ENCODE measurements around the gene IER5L.

Gene IER5L

DNA sequence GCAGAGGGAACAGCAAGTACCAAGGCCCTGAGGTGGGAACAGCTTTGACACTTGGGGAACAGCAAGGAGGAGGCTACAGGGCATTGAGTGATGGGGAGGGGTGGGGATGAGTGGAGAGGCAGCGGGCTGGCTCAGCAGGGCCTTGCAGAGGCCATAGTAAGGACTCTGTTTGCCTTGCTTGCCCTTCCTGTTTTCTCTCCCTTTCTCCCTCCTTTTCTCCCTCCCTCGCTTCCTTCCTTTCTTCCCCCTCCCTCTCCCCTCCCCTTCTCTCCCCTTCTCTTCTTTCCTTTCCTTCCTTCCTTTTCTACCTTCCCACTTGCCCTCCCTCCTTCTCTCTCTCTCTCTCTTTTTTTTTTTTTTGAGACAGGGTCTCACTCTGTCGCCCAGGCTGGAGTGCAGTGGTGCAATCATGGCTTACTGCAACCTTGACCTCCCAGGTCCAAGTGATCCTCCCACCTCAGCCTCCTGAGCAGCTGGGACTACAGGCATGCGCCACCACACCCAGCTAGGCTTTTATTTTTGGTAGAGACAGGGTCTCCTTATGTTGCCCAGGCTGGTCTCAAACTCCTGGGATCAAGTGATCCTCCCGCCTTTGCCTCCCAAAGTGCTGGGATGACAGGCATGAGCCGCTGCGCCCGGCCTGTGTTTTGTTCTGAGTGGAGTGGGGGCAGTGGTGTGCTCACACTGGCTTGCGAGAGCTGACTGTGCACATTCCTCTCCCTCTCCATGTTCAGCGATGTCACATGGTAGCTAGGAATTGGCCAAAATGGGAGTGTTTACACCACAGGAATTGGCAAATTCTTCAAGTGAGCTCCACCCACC lies 17.1 kb downstream of the IER5L start:
- no peak for DNase-seq

DNA sequence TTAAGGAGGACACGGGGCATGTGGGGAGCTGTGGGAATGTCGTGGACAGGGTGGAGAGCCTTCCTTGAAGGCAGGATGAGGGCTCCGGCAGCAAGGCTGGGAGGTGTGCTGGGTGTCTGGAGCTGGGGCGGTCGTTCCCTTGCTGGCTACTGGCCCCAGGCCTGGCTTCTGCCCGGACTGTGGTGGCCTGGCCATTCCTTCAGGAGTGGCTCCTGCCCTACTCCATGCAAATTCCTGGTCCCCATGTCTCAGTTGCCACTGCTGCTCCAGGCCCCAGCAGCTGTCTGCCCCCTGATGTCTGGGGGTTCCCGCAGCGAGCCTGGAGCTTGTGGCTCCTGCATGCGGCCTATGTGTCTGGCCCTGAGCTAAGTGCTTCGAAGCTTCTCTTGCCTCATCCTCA lies 21.9 kb downstream of the IER5L start:
- DNase-seq, result no peak

DNA sequence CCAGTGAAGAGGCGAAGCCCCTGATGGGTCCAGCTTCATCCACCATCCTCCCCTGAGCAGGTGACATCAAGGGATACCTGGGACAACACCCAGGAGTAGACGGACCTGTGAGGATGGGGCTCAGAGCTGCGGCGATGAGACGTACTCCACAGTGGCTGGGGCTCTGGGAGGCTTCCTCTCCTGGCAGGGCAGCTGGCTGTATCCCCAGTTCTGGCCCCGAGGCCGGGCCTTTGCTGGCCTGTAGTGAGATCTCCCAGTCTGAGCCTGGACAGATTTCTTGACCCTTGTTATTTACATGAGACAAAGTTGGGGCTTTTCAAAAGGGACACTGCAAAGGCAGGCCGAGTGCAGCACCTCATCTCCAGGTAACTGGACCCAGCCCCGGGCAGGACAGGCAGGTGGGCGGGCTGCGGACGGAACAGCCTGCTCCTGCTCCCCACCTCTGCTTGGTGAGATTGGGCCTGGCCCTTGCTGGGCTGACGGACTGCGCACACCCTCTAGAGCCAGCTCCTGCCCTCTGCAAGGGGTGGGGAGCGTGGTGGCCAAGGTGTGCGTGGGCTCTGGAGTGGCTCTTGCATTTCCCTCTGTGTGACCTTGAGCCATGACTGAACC lies 23.1 kb downstream of the IER5L start:
- DNase-seq, result no peak

DNA sequence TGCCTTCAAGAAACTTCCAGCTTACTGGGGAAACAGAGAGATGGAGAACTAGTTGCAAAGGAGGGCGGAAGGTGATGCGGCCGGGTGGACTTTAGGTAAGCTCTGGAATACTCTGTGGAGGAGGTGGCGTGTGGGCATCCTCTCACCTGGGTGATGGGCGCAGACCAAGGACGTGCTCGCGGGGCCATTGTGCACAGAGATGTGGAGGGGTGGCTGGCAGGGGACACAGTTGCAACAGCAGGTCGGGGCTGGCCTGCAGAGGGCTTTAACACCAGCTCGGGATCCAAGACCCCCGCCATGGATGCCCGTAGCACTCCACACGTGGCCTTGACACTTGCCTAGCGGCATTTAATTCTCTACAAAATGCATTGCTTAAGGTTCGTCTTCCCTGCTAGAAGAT lies 26.6 kb downstream of the IER5L start:
- DNase-seq, result no peak

DNA sequence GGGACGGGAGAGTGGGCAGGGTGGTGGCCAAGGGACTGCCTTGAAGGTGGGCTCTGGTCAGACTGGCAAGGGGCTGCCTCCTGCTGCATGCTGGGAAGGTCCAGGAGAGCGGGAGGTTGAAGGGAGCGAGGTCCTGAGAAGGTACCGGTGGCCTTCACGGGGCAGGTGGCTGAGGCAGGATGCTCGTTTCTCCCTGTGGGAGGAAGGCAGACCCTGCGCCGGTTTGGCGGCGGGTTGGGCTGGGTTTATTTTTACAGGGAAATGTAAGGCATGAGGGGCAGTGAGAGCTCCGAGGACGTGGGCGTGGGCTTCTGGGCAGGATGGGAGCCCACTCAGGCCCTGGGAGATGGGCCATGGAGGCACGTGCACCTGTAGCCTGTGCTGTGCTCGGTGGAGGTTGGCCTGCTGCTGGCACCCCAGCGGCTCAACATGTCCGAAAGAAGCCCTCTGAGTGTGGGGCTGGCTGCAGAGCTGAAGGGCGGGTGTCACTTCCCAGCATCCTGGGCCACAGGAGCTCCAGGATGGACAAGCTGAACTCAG lies 27.3 kb downstream of the IER5L start:
- DNase-seq, result no peak

DNA sequence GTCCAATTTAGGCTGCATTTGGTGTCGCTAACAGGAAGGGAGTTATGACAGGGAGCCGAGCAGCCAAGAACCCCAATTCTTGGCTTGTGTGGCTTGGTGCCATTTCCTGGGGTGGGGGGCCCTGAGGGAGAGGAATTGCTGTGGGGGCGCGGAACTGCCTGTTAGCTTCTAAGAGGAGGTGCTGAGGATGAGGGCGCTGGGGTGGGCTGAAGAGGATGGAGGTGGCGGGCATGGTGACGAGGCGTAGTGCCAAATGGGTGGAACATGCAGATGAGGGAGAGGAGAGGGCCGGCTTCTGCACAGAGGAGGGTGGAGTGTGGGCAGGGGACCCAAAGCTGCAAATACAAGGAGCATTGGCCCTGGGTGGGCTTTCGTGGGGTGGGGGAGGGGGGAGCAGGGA lies 27.9 kb downstream of the IER5L start:
- DNase-seq, result no peak

DNA sequence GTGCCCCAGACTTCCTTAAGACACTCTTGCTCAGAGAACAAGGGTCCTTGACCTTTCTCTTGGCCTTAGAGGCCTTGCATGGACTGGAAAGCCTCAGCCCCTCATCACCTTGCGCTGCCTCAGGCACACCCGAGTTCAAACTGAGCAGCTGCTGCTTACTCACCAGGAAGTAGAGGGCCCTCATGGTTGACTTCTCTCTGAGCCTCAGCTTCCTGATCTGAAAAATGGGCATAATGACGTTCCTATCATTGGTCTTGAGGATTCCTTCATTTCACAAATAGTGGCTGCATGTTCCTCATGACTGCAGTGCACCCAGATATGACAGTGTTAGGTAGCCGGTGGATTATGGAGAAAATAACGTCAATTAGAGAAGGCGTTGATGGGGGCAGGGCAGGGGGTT lies 28.6 kb downstream of the IER5L start:
- no peak for DNase-seq

DNA sequence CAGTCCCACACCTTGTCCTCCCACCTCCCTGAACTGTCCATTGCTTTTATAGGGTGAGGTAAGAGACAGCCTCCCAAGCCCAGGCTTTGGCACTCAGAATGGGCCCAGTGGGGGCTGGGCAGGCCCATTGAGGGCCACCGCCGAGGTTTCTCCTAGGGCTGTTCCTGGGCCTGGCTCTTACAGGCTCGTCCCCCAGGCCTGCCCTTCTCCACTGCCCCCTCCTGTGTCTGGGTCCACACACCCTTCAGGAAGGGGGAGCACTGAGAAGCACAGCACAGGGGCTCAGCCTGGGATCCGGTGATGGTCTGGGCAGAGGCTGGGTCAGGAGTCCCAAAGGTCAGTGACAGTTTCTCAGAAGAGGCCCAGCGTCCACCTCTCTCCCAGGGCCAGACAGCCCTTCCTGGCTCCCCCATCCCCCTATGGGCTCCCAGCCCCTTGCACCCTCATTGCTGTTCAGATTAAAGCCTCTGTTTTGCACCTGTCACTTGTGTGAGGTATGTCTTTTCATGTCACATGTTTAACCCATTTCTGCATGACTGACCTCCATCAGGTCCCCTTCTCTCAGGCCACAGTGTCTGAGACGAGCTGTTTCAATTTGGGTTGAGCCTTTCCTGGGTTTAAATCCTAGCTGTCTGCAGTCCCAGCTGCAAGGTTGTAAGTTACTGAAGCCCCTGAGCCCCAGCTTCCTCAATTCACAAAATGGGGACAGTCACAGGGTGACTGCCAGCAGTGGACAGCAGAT lies 29.4 kb downstream of the IER5L start:
- no peak for DNase-seq

DNA sequence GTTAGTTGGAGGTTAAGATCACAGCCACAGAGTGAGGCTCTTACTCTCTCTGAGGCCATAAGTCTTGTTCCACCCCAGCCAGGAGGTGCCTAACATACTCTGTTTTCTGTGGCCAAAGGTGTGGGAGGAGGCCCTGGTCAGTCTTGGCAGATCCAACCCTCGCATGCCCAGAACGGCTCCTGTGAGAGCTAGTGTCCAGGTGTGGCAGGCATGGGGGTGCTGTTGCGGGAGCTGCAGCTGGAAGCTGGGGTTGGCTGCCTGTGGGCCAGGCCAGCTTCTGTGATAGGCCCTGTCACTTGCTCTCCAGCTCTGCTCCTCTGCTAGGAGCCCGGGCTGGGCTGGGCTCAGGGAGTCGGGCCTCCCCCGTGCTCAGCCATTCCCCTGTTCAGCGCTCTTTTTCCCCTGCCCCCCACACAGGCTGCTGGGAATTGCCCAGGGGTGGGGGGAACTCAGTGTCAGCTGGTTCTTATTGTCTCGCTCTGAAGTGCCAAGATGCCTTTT lies 31.6 kb downstream of the IER5L start:
- DNase-seq, result no peak

DNA sequence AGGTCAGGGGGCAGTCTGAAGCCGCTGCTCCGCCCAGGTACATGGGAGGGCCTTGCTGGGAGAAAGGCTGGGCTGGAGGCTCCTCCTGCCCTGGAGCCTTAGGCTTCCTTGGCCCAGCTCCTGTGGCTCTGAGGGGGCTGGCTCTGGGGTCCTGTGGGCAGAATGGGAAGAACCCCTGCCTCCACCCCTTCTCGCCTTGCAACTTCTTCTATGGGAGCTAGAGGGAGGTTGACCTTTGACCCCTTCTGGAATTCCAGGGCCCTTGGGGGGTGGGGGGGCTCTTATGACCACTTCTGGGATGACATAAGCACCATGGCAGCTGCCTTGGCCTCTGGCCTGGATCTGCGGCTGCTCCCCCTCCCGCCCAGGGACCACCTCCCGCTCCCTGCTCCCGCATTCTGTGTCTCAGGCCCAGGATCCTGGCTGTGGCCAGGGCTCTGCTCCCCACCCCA lies 32.2 kb downstream of the IER5L start:
- no peak for DNase-seq

DNA sequence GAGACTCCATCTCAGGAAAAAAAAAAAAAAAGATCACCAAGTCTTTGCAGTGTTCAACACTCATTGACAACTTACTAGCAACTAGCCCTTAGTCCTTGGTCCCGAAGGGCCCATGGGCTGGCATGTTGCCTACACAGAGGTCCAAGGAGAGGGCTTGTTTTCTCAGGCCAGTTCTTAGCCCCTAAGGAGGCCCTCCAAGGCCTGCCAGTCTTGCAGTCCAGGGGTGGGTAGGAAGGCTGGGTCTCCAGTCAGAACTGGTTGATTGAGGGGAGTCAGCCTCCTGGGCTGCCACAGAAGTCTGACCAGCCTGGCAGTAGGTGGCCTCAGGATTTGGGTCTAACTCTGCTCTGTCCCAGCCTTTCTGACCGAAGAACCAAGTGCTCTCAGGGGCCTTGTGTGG lies 32.7 kb downstream of the IER5L start:
- DNase-seq, result no peak

DNA sequence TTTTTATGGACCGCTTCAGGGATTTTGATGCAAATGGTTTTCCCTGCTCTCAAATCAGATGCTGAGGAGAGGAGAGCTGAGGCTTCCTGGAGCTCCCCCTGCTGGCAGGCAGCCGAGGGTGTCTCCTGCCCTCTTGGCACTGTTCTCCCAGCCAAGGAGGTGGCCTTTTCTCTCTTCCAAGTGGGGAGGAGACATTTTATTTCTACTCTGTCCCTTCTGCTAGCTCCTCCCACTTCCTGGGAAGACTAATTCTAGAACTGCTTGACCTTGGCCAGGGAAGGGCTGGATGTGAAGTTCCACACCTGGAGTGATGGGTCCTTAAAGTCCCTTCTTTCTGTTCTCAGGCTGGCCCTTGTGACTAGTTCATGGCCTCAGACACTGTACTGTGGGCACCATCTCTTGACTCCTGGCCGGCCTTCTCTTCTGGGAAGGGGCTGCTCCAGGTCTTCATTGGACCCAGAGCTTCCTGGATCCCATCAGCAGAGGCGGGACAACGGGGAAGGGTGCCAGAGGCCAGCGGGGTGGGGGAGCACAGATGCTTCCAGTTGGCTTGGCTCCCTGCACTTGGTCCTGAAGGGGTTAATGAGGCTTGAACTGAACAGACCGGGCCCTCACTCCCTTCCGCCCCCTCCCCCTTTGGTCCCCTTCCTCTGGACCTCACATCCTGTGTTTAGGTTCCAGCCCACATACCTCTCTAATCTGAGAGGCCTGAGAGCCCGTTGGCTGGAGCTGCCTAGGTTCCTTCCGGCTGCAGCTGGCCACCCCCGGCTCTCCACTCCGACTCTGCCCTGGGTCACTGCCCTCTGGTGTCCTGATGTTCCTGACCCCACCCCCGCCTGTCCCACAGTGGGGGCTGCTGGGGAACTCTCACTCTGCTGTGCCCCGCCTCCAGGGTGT lies 34.8 kb downstream of the IER5L start:
- DNase-seq, result peak; percentile 66

DNA sequence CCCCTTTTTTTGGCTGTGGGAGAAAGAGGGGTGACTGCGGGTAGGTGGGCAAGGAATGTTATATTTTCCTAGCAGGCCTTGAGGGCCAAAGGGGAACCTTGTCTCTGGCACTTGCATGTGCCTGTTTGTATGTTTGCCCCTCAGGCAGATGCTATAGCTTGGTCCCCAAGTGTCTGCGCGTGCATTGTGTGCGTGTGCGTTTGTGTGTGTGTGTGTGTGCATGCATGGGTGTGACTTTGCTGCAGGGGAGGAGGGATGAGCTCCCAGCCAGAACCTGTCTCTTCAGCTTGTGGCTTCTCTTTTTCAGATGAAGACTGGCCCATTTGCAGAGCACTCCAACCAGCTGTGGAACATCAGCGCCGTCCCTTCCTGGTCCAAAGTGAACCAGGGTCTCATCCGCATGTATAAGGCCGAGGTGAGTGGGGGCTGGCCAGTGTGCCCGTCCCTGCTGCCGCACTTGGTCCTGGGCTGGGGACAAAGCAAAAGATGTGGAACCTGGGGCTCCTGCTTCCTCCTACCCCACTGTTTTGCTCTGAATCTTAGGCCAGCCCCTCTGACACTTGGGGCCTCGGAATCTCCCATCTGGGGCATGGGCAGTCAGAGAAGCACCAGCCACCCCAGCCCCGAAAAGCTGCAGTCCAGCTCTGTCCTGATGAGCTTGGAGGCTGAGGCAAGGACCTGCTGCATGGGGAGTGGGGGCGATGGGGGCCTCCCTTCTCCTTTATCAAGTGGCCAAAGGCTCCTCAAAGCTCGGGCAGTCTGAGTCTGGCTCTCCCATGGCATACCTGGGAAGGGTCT lies 35.7 kb downstream of the IER5L start:
- DNase-seq, result no peak

DNA sequence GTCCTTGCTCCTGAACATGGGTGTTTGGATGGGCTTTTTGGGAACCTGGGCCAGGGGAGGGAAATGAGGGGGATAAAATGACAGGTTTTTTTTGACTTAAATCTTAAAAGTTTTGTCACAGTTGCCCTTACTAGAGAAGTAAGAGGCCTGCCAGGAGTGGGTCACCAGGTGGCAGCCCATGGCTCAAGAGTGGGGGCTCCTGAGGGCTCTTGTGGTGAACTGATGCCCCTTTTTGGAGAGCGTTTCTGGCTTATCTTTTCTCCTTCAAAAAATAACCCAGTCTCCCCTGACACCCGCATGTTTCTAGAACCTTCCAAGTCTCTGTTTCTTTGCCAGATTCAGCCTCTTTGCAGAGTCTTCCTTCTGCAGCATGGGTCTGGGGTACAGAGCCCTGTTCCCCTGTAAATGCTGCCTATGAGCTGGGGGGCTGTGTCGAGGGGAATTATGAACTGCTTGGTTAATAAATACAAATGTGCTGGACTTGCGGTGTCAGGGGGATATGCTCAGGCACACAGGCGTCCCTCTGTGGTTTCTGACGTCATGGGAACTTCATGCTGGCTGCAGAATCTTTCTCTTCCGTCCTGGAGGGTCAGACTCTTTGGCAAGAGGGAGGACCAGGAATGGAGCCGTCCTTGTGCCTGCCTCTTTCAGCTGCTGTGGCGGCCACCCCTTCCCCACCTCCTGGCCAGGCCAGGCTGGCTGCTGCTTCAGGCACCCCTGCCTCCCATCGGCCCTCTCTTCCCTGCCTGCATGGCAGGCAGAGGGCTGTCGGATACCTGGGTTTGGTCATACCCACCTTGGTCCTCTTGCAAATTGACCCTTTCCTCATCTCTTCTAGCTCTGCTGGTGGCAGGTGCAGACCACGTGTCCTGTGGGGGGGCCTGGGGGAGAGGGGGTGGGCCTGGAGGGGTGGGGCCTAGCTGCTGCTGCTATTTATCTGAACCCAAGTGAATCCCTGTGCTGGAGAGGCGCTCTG lies 36.7 kb downstream of the IER5L start:
- no peak for DNase-seq

DNA sequence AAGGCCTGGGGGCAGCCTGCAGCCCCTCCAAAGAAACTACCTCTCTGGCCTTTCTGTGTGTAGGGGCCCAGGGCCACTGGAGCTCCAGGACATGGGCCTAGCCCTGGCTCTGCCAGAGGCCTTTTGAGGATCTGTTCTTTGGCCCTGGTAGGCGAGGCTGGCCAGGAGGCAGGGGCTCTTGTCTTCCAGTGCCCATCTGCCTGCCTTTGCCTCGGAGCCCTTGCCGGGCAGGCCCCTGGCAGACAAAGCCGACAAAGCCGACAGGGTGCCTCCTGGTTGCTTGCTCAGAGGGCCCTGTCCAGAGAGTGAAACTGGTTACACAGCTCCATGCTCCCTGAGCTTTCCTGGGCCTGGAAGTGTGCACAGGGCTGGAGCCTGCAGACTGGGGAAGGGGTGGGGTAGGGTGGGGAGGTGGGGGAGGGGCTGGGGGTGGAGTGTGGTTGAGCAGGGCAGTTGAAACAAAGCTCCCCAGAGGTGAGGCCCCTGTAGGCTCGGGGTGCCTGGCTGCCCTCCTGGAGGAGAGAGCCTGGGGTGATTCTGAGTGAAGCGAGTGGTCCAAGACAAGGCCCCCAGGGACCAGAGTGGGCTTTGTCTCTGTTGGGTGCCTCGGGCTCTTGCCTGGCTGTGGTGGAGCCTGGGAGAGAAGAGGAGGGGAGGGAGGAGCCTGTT lies 37.5 kb downstream of the IER5L start:
- no peak for DNase-seq

DNA sequence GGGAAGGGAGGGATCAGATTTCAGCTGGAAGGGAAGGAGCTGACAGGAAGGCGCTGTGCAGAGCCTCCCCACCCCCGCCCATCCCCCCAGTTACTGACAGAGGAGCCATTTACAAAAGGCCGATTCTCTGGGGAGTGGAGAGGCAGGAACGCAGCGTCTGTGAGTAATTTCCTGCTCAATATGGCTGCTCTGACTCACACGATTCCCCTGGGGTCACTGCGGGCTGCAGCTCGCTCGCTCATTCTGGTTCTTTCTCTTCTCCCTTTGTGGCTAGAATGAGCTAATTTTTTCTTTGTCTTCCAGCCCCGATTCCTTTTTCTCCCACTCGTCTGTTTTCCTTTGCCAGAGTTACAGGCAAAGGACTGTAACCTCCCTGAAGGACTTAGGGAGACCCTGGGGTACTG lies 38.1 kb downstream of the IER5L start:
- no peak for DNase-seq

DNA sequence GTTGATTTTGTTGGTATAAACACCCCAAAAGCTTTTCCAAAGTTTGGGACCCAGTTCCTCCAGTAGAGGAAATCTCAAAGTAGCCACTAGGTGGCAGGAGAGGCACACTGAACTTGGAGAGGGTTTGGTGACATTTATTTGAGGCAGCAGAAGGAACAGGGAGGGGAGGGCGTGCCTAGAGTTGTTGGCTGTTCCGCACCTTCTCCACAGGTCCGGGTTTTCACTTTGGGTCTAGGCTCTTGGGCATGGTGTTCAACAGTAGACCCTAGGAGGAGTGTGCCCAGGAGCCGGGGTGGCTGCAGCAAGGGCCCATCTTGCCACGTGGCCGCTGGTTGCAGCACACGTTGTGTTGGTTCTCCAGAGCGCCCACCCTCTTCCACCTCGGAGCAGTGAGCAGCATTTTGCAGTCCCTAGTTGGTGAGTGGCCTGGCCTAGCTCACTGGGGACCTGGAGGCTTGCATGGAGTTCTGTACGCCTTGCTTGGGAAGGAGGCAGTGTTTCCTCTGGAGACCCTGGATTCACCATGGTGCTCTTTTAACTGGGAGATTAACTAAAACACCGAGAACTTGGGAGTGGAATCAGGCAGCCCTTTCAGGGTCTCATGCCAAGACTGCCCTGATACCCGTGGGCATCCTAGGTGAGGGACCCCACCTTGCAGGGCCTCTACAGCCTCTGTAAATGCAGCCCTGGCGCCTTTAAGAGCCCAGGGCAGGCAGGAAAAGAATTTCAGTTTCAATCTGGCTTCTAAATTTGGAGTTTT lies 38.6 kb downstream of the IER5L start:
- peak; percentile 82 for DNase-seq

DNA sequence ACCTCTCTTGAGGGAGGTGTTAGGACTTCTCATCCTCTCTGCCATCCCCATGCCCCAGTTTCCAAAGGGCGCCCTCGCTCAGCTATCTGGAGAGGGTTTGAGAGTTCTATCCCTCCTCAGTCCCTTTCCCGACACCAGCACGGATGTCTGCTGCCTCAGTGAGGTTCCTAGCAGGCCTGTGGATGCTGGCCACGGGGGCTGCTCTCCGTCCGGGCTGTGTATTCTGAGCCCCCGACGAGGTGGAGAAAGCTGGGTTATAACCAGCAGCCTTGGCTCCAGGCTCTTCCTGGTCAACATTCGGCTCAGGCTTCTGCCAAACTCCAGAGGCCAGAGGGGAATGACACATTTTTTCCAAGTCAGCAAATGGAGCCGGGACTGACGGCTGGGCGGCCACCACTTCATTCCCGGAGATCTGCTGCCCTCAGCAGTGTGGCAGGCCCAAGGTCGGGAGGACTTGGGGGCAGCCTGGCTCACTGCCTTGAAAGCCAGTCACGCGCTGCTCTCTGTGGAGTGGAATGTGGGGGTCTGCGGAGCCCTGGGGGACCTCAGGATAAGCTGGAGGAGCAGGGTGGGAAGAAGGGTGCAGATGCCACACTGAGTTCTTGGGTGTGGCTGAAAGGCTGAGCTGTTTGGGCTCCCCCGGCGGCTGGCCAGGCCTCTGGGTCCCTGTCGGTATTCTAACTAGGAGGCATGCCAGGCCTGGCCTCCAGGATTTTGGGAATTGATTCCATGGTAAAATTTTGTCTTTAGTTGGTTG lies 39.4 kb downstream of the IER5L start:
- DNase-seq, result no peak
